GM18909 (cell line): Measurements from ENCODE around the gene CDC14B.
"Not testable (repeated sequence)": the region's sequence is repeated elsewhere in the genome, so short reads cannot be mapped to it uniquely, and the experiment has no call there.

Source experiments
- ATAC-seq: cut with Tn5 transposase; IDR thresholded peaks from one replicate; pipeline ENCODE4 v1.9.1; 2021; ENCODE audit warnings: mild to moderate bottlenecking; ENCODE audit not compliant: unreplicated experiment, poor library complexity

Gene CDC14B

DNA sequence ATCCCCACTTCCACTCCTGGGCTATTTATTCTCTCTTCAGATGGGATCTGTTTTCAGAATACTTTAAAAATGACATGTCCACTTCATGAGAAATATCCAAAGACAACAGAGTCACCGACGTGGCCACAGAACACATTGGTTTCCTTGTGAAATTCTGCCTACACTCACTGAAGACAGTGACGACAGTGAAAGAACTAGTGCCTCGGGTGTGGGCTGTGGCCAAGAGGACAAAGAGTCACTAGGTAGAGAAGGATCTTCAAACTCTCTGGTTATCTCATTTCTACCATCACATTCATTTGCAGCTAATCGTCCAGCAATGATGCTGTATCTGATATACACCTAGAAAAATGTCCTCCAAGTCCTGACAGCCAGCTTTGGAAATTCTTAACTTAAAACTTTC, 110.6 kb downstream of the CDC14B start:
- no peak for ATAC-seq

DNA sequence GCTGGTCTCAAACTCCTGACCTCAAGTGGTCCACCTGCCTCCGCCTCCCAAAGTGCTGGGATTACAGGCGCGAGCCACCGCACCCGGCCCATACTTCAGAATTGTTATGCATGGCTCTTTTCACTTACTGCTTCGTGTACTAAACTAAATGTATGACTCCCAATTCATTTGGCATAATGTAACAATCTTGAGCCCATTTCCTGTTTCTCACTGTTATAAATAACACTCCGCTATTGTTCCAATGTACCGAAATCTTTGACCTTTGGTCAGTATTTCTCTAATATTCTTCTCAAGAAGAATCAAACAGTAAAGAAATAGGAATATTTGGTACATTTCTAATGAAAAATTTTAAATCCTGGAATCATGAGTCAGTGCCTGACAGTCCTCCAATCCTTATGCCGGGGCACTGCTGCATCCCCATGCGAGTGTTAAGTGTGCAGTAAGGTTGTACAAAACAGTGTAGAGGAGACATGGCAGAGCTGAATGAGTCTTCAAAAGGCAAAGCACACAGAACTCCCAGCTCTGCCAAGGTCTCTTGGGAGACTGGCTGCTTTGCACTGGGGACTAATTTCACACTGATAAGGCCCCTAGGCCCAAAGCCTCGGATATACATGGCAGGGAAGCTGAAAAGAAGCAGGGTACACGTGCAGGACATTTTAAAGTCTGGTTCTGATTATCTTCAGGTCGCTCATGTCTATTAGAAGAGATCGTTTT, 111.3 kb downstream of the CDC14B start:
- no peak for ATAC-seq

DNA sequence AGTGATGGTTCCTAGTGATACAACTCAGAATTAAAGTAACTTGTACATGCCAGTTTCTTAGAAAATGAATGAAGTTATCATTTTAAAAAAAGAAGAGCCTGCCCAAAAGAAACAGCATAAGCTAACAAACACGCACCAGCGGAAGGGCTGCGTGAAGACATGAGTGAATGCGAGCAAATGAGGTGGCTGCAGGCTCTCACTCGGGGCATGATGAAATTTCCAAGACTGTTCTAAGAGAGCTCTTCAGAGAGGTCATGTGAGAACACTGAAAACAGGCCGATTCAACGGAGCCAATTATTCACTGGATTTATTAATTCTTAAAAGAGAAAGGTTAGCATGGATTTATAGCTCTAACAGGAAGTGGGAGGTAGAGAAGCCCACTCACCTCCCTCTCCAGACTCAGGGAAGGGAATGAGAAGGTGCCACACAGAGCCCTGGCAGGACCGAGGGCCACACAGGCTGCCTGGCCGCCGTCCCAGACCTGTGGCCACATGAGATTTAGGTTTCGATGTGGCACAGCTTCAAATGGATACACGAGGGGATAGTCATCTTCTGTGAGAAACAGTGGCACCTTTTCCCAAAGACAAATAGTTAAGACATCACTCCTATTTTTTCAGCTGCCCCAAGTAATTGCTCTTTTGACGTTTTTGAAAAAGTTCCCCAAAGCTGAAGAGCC, 114.2 kb downstream of the CDC14B start:
- ATAC-seq: no peak

DNA sequence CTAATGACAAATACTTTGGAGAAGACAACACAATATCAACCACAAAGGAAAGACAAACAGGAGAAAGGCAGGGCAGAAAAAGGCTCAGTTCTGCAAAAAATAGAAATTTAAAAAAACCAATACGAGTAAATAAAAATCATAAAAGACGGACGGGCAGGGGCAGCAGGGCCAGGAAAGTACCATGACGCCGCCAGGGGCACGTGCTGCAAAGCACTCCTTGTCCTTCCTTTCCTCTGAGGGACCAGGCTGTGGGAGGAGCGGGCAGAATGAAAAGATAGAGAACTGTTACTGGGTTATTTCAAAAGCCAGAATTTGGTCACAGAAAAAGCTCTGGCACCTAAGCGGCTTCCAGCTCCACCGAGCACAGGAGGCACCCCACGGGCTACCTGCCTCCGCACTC, 115.7 kb downstream of the CDC14B start:
- ATAC-seq: no peak

DNA sequence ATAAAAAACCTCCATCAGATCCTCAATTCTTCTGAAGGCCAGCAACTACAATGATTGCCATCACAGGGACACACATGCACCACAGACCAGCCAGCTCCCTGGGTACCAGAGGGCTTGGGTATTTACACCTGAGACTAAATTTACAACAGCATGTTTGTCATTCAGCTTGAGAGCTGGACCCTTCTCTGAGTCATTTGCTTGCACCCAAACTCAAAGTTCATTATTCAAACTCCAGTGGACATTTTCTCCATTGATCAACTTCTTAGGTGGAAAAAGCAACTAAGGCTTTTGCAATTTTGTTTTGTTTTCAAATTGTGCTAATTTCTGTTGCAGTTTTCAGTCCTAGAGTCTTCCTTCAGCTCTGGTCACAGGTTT, 116.3 kb downstream of the CDC14B start:
- not testable (repeated sequence) for ATAC-seq

DNA sequence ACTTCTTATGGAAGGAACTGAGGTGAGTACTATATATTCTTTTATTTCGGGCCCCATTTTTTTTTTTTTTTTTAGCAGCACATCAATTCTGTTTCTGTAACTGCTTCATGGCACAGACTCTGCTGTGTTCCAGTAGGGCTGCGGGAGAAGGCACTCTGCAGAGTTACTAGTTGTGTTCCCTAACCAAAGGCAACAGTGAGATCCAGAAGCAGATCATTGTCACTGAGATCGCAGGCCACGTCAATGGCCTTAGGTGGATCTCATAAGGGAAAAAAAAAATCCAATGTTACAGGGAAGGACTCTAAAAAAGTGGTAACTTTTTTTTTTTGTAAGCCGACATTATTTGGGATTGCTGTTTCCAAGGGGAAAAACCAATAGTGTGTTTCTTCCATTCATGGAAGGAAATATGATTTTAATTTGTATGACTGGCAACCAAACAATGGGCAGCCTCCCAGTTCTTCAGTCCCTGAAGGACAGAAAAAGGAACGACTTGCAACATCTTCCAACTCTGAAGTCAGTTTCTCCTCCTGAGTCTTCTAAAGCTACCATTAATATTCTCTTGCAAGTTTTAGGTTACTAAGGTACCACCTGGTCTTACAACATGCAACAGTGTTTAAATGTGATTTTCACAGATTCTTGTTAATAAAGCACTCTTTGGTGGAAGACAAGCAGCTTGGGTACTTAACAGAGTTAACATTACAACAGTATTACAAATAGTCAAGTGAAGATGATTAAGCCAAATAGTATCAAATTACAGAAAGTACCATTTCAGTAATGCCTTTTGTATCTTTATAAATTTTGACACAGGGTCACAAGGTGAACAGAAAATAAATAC, 116.9 kb downstream of the CDC14B start:
- ATAC-seq: no peak

DNA sequence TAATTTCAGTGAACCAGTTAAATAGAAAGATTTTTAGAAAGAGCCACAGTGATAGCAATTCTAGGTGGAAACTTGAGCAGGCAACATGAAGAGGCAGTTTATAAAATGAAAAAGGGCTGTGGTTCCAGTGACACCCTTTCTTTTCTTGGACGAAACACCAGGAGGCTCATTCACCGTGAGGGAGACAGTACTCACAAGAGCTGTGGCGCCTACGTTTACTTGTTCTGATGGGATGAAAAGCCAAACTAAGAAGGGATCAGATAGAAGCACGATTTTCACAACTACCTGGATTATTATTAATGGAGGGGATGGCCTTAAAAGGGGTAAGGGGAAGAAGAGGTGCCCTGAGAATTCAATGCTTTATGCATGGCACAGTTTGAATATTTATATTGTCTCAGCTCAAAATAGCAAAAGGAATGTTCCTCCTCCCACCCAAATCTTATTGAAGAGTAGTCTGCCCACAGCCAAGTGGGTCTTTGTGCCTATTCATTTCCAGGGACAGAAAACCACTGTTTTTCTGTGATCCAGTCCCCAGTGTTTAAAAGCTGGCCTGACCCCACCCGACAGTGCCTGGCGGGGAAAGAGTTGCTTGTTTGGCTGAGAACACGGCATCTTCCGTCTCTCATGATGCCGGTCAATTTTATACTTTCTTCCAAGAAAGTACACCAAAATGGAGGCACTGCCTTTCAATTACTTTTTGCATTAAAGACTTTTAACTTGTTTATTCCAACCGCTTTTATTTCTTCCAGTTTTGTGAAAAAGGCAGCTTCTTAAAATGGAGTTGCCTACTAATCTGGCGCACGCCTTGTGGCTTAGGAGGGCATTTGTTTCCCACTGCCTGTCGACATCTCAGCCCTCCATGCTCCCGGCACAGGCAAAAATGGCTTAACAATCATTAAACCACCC, 117.8 kb downstream of the CDC14B start:
- ATAC-seq: no peak

DNA sequence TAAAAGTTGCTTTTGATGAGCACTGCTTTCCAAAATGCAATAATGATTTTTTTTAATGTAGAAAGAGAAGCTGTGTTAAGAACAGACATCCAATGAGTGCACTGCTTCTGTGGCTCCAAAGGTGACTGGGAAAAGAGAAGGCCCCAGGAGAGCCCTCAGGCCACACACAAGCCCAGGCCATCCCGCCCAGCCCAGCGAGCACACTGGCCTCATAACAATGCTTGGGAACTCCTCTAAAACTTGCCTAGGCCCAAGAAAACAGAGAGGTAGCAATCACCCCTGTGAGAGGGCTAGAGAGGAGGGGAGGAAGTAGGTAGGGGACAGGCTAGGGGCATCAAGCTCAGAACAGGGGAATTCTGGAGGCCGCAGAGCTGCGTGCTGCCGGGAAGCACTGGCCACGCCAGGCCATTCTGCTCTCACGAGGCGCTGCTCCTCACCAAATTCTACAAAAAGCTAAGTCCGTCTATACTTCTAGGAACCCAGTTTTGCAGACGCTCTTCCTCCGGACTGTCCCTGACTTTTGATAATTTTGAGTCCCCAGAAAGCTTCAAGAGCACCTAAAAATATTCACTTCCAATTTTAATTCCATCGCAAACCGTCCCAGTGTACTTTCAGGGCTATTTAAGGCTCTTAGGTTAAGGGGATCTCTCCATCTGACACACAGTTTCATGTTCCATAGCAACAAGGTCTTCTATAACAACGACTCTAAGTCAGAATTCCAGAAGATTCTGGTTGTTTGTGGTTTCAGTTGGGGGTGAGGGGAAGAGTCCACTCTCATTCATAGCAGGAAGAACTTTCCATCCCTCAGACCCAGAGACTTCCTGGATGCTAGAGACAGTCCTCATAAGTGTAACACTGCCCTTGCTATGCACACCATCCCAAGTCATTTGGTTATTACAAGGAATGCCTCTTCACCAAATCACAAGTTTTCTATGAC, 118.7 kb downstream of the CDC14B start:
- ATAC-seq: no peak

DNA sequence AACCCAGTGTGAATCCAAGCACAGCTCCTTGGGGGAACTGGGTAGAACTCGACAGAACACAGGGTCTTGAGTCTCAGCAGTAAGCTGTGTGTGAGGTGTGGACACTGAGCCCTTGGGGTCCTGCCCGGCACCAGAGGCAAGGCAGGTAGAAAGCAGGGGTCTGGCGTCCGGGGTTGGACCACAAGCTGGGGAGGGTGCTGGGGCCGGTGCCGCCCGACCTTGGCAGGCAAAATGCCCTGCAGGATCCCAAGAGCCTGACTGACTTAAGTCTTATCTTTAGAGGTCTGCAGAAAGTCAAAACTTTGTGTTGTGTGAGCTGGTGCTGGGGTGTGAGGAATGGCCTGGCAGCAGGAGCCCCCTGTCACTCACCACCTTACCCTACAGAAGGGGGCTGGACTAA, 120.4 kb downstream of the CDC14B start:
- no peak for ATAC-seq

DNA sequence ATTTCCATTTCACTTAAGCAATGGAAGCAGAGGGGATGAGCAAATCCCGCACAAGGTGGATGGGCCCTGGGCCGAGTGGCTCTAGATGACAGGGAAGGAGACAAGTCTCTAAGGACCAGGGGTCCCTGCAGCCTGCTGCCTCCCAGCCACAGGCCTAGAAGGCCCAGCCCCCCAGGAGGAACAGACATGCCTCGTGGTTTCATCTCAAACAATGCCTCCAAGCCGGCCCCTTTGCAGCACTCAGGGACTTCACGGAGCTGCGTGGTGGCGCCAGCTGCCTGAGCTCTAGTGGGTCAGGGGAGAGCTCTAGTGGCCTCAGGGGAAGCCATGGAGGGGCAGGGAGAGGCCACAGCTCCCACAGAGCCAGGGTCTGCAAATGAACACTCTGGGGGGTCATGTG, 120.8 kb downstream of the CDC14B start:
- no peak for ATAC-seq

DNA sequence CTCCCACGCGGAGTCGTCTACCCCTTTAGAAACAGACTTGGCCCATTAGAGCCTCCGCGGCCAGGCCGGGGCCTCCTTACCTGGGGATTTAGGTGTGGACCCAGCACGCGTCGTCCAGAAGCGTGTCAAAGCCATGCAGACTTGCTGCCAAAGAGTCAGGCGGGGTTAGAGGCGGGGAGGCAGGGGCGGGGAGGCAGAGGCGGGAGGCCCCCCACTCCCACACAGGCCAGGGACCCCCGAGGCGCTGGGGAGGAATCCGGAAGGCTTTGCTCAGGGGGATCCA, 122.6 kb downstream of the CDC14B start:
- ATAC-seq: no peak

DNA sequence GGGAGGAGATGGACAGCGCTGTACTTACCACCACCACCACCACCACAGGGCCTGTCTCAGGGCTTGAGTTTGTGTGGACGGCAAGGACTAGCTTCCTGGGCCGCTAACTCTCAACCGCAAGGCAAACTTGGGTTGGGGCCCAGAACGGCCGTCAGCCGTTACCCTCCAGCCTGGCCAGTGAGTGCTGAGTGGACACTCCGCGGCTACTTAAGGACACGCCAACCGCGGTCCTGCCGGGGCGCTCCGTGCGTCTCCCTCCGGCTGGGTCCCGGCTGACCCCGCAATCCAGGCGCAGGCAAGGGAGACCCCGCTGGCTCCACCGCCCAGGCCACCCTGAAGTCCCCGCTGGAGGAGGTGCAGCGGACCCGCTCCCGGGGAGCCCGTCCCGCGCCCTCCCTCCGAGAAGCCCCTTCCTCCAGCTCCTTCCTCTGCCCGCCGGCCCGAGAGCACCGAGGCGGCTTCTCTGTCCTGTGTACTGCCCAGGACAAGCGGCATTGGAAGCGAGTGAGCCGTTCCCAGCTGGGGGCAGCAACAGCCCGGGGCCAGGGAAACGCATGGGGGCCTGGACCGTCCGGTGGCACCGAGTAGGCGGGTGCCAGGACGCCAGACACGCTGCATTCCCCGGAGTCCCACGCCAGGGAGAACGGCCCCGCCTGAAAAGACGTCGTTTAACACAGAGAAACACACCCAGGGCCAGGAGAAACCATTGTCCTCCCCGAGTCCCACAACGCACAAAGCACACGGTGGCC, 123.1 kb downstream of the CDC14B start:
- ATAC-seq: no peak

DNA sequence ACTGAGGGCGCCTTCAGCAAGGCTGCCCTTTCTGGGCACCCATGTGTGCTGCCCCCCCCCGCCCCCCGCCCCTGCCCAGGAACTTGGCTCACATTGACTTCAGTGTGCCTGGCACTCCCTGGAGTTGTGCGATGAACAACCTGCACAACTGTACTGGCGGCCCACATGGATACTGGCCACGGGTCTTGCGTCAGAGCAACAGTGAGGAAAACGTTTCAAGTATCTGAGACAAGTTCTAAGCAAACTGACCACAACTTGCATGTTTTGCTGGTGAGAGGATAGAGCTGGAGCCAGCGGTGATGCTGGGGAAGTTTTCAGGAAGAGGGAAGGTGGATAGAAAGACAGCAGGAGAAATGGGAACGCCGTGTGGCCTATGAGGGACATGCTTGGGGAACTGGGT, 124.3 kb downstream of the CDC14B start:
- ATAC-seq: no peak

DNA sequence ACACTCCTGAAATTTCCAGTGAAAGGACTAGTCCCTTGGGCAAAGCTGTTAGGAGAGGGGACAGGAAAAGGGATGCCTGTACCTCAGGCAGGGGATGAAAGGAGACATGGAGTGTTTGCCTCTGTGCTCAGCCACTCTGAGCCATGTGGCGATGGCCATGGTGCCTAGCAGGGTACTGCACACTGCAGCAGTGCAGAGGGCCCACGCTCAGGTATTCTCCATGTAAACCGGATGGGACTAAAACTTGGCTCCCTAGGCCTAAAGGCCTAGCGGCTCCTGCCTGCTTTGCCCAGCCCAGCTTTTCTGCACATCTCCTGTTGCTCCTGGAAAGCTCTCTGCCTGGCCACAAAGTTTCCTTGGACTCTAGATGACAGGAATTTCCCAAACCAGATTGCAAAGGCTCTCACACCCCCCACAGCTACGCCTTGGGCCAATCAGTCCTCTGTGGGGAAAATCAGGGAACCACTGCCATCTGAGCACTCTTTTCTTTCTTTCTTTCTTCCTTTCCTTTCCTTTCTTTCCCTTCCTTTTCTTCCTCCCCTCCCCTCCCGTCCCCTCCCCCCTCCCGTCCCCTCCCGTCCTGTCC, 125.3 kb downstream of the CDC14B start:
- no peak for ATAC-seq

DNA sequence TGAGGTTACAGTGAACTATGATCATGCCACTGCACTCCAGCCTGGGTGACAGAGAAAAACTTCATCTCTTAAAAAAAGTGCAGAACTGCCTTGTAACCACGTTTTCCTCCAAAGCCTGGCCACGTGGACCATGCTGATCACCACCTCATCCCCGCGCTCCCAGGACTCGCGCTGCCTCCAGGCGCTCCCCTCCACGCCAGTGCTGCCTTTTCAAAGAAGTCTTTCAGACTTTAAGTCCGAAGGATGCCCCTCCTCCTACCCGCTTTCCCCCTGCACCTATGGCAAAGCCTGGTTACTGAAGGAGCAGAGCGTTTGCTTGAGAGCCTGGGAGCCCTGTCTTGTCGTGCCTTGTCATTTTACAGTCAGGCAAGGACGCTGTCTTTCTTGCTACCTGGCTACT, 125.9 kb downstream of the CDC14B start:
- no peak for ATAC-seq

DNA sequence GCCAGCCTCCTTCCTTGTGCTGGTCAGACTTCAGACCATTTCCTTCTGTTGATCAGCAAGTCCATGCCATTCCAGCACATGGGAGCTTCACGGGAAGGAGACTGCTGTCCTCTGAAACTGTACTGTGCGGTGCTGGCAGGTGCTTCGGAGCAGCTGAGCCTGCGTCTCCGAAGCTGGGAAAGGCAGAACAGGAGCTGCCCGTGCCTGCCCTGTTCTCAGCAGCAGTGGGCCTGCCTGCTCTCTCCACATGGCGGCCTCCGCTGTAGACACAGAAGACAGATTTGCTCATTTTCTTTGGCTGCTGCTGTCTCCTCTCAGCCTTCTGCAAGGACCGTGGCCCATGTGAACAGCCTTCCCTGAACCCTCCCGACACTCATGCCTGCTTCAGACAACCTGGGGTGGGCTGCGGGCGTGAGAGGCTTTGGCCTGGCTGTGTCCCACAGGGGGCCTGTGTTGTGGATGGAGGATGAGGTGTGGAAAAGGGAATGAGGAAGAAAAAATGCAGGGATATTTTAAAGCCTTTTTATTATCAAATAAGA, 126.6 kb downstream of the CDC14B start:
- ATAC-seq: no peak

DNA sequence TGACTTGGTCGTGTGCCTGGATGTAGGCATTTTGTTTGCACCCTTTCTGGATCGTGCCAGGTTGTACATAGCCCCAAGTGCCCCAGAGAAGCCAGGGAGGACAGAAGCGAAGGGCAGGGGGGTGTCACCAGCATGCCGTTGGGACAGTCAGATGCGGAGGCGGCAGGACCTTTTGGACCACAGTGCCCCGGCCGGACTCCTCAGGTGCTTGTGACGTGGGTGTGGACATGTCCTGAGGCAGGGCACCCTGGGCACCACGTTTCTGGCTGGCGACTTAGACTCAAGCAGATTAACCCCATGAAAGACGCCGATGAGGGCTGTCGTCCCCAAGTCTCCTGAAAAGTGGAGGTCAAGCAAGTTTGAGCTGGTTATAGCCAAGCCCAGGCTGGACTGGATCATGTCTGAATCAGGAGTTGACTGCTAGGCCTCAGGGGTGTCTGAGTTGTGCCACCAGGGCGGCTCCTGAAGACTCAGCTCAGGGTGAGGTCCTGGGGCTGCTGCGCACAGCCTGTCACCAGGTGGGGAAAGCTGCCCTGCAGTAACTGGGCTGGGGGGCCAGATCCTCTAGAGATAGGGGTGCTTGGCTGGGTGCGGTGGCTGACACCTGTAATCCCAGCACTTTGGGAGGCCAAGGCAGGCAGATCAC, 127.6 kb downstream of the CDC14B start:
- ATAC-seq: no peak
